Astrocyte (in vitro differentiated cells and primary cell): ENCODE data around the gene NRG3. TPM values are rescaled to one million over a fixed set of nuclear protein-coding genes. Genes with fewer than 3 reads are reported as not detected.
A peak's percentile ranks its signal among the peaks of the same experiment; 100 is the strongest.

Experiments used
- DNase-seq: peaks from one replicate; pipeline ENCODE4 v3.0.0-alpha.2; 2010; ENCODE audit warnings: low read depth
- FAIRE-seq: peaks from 2 replicates; lab custom pipeline; 2011; peaks lifted over from hg19 to GRCh38; lab: Jason Lieb, UNC
- H2AFZ ChIP-seq: 2 replicates; pipeline ENCODE4 v1.6.0; 2012; ENCODE audit warnings: low read depth, low read length, inconsistent platforms
- H3K27ac ChIP-seq: 2 replicates; pipeline ENCODE4 v1.5.1; 2011; ENCODE audit warnings: low read depth, low read length, inconsistent platforms
- H3K27me3 ChIP-seq: 2 replicates; pipeline ENCODE4 v1.6.0; 2011; ENCODE audit warnings: low read length, inconsistent platforms; ENCODE audit not compliant: insufficient read depth
- H3K36me3 ChIP-seq: 2 replicates; pipeline ENCODE4 v1.5.1; 2011; ENCODE audit warnings: low read length, inconsistent platforms; ENCODE audit not compliant: insufficient read depth
- H3K4me1 ChIP-seq: 2 replicates; pipeline ENCODE4 v1.5.1; 2011; ENCODE audit warnings: low read length, inconsistent platforms; ENCODE audit not compliant: insufficient read depth
- H3K4me2 ChIP-seq: 2 replicates; pipeline ENCODE4 v1.6.0; 2012; ENCODE audit warnings: low read length, inconsistent platforms
- H3K4me3 ChIP-seq: 2 replicates; pipeline ENCODE4 v1.5.1; 2011; ENCODE audit warnings: low read depth, mild to moderate bottlenecking, low read length, inconsistent platforms; ENCODE audit not compliant: insufficient read depth
- H3K79me2 ChIP-seq: 2 replicates; pipeline ENCODE4 v1.6.0; 2012; ENCODE audit warnings: mild to moderate bottlenecking, low read length, inconsistent platforms; ENCODE audit not compliant: insufficient read depth
- H3K9ac ChIP-seq: 2 replicates; pipeline ENCODE4 v1.6.0; 2012; ENCODE audit warnings: mild to moderate bottlenecking, low read length, inconsistent platforms
- H3K9me3 ChIP-seq: 2 replicates; pipeline ENCODE4 v1.5.1; 2012; ENCODE audit warnings: low read depth, mild to moderate bottlenecking, low read length, inconsistent platforms; ENCODE audit not compliant: insufficient read depth
- H4K20me1 ChIP-seq: 2 replicates; pipeline ENCODE4 v1.6.0; 2012; ENCODE audit warnings: low read length, inconsistent platforms; ENCODE audit not compliant: insufficient read depth
- H3K27ac Mint-ChIP-seq: one replicate; pipeline ENCODE4 v1.8.0; 2021; ENCODE audit warnings: mild to moderate bottlenecking, mixed read lengths; ENCODE audit not compliant: unreplicated experiment
- H3K27me3 Mint-ChIP-seq: one replicate; pipeline ENCODE4 v1.8.0; 2021; ENCODE audit warnings: low read depth, mixed read lengths; ENCODE audit not compliant: unreplicated experiment
- H3K36me3 Mint-ChIP-seq: one replicate; pipeline ENCODE4 v1.8.0; 2021; ENCODE audit warnings: low read depth, mixed read lengths; ENCODE audit not compliant: unreplicated experiment
- H3K4me1 Mint-ChIP-seq: one replicate; pipeline ENCODE4 v1.8.0; 2021; ENCODE audit warnings: low read depth, mixed read lengths; ENCODE audit not compliant: unreplicated experiment
- H3K4me3 Mint-ChIP-seq: one replicate; pipeline ENCODE4 v1.8.0; 2021; ENCODE audit warnings: mild to moderate bottlenecking, moderate library complexity, mixed read lengths; ENCODE audit not compliant: unreplicated experiment
- H3K9me3 Mint-ChIP-seq: one replicate; pipeline ENCODE4 v1.8.0; 2021; ENCODE audit warnings: mild to moderate bottlenecking, mixed read lengths; ENCODE audit not compliant: unreplicated experiment
- CTCF ChIP-seq: IDR thresholded peaks from 2 replicates; pipeline ENCODE4 v1.5.1; 2011; ENCODE audit warnings: low read depth, mild to moderate bottlenecking, inconsistent platforms, low read length, moderate library complexity; ENCODE audit not compliant: insufficient read depth
- EZH2 ChIP-seq: IDR thresholded peaks from 2 replicates; pipeline ENCODE4 v1.6.1; 2012; ENCODE audit warnings: mild to moderate bottlenecking, low read length, inconsistent platforms; ENCODE audit not compliant: insufficient read depth
- total RNA-seq: library from RNA; stranded (reverse); gene quantifications from 2 replicates; pipeline ENCODE4 v1.2.1, GENCODE V29; 2021

NRG3 gene
- total RNA-seq, 1 donor from 2014 or later = 2.1 TPM

- H3K4me1 Mint-ChIP-seq = peaks cover 37% of the 10 kb centered on the region
- no peak overlapping the region for H2AFZ ChIP-seq
- no peaks in the 10 kb centered on the region for H3K36me3 ChIP-seq
- no peak for DNase-seq
- no peaks in the 10 kb centered on the region for H3K79me2 ChIP-seq
- H3K4me2 ChIP-seq = no peak overlapping the region
- H3K4me3 ChIP-seq = no peak overlapping the region
- no peak overlapping the region for H3K4me3 Mint-ChIP-seq
- no peaks in the 10 kb centered on the region for H3K27me3 Mint-ChIP-seq
- TF ChIP-seq CTCF (no peak), EZH2 (no peak)
- no peaks in the 10 kb centered on the region for H3K27me3 ChIP-seq
- H3K9me3 ChIP-seq = no peaks in the 10 kb centered on the region
- H4K20me1 ChIP-seq = no peaks in the 10 kb centered on the region
- no peaks in the 10 kb centered on the region for H3K36me3 Mint-ChIP-seq
- FAIRE-seq = no peak
- H3K27ac Mint-ChIP-seq = peak overlapping the region; percentile 70
- no peaks in the 10 kb centered on the region for H3K4me1 ChIP-seq
- H3K27ac ChIP-seq = no peak overlapping the region
- H3K9ac ChIP-seq = no peak overlapping the region
- H3K9me3 Mint-ChIP-seq = no peaks in the 10 kb centered on the region
Measured at GRCh38 chr10:82397854-82398253, 522.9 kb downstream of the NRG3 start.

- Mint-ChIP-seq H3K4me3 (no peak overlapping the region), H3K4me1 (peaks cover 42% of the 10 kb centered on the region), H3K27me3 (no peaks in the 10 kb centered on the region), H3K36me3 (no peaks in the 10 kb centered on the region), H3K9me3 (no peaks in the 10 kb centered on the region), H3K27ac (no peak overlapping the region)
- Histone ChIP-seq H4K20me1 (no peaks in the 10 kb centered on the region), H3K27me3 (no peaks in the 10 kb centered on the region), H3K36me3 (no peaks in the 10 kb centered on the region), H3K9me3 (no peaks in the 10 kb centered on the region), H3K79me2 (no peaks in the 10 kb centered on the region), H3K4me2 (no peak overlapping the region), H3K27ac (no peak overlapping the region), H3K9ac (no peak overlapping the region), H2AFZ (no peak overlapping the region), H3K4me3 (no peak overlapping the region), H3K4me1 (no peaks in the 10 kb centered on the region)
- FAIRE-seq = no peak
- TF ChIP-seq CTCF (no peak), EZH2 (no peak)
- no peak for DNase-seq
Measured at GRCh38 chr10:82399850-82400249, 524.9 kb downstream of the NRG3 start.

GRCh38 chr10:82400841-82401240 lies 525.8 kb downstream of the NRG3 start:
- Mint-ChIP-seq H3K4me1 (peaks cover 42% of the 10 kb centered on the region), H3K4me3 (no peak overlapping the region), H3K36me3 (no peaks in the 10 kb centered on the region), H3K27ac (peak overlapping the region; percentile 3), H3K9me3 (no peaks in the 10 kb centered on the region), H3K27me3 (no peaks in the 10 kb centered on the region)
- no peak overlapping the region for H3K4me2 ChIP-seq
- no peak overlapping the region for H3K27ac ChIP-seq
- H4K20me1 ChIP-seq = no peaks in the 10 kb centered on the region
- H3K79me2 ChIP-seq = no peaks in the 10 kb centered on the region
- H2AFZ ChIP-seq = no peak overlapping the region
- DNase-seq = no peak
- no peaks in the 10 kb centered on the region for H3K36me3 ChIP-seq
- FAIRE-seq = no peak
- no peaks in the 10 kb centered on the region for H3K27me3 ChIP-seq
- TF ChIP-seq CTCF (no peak), EZH2 (no peak)
- no peak overlapping the region for H3K4me3 ChIP-seq
- H3K9ac ChIP-seq = no peak overlapping the region
- no peaks in the 10 kb centered on the region for H3K9me3 ChIP-seq
- H3K4me1 ChIP-seq = no peaks in the 10 kb centered on the region
